ENCODE measurements around the gene SLC2A5. TPM values are rescaled to one million over a fixed set of nuclear protein-coding genes. Genes with fewer than 3 reads are reported as not detected.

SLC2A5 gene
- total and polyA plus RNA-seq, 9 of the 15 experiments (the other 6 are each of a cell fraction or from before 2014, with no cell fraction given): 0.08 TPM; not detected in 8

DNA sequence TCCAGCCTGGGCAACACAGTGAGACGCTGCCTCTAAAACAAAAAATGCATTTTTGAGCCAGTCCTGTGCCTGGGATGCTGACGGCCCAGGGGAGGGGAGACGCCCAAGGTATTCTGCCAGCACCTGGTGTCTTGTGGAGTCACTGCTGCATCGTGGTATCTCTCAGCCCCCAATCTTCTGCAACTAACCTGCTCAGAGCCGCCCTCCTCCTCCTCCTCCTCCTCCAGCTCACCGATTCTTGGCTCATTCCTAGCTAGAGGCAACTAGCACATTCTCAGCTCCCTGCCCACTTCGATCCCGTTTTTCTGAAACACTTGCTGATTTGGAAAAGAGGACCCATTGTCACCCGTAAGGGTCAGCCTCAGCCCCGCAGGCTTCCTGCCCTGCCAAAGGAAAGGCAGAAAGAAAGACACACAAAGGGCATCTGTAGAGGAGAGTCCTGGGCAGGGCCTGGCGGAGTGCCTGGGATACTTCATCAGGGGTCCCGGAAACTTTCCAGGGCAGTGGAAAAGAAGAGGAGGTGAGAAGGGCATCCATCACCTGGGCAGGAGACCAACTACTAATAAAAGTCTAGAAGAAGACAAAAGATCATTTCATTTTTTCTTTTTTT, 38.7 kb upstream of the SLC2A5 start:
- BruUV-seq (replicated peaks): no TSS peak
- Histone ChIP-seq H3K9me1 (ENCODE audit: control insufficient read depth, insufficient read depth, low read length) (no peaks in the 10 kb centered on the region), H3K36me3 (ENCODE audit: control insufficient read depth, insufficient read depth, low read length) (no peaks in the 10 kb centered on the region), H3K79me2 (ENCODE audit: control insufficient read depth, insufficient read depth, low read length) (no peaks in the 10 kb centered on the region), H3K4me3 (no peak overlapping the region), H3K4me1 (replicated peaks in 1 of 2; ENCODE audit: control insufficient read depth in 2 of 2, insufficient read depth in 2 of 2, low read length in 2 of 2) (peaks cover 0 to 4% of the 10 kb centered on the region in 2 experiments; a peak in 1 of 5 replicates), H4K20me1 (replicated peaks; ENCODE audit: control insufficient read depth, insufficient read depth, low read length) (peaks cover 29% of the 10 kb centered on the region), H3K4me2 (ENCODE audit: insufficient read depth, low read length) (no peak overlapping the region), H3K27me3 (ENCODE audit: control insufficient read depth in 2 of 2, insufficient read depth in 2 of 2, low read length in 2 of 2) (peaks cover 46 to 85% of the 10 kb centered on the region in 2 experiments), H2AFZ (ENCODE audit: low read depth, low read length) (no peak overlapping the region), H3K9ac (ENCODE audit: insufficient read depth in 1 of 2, low read depth in 2 of 2, low read length in 2 of 2) (no peak overlapping the region), H3K9me3 (replicated peaks; ENCODE audit: control insufficient read depth, insufficient read depth, low read depth, low read length) (no peaks in the 10 kb centered on the region), H3K27ac (ENCODE audit: extremely low read depth, low read depth, low read length) (no peak overlapping the region)
- ChIA-PET CTCF (ENCODE audit: low intra/inter-chr PET ratio) (interaction anchor here (0.5 kb wide), 1 partner anchor 387 kb away, joined by 3 read pairs; no protein-coding TSS in a partner anchor), POLR2A (interaction anchor here (0.7 kb wide), 1 partner anchor 167 kb away, joined by 3 read pairs; no protein-coding TSS in a partner anchor)
- WGBS (ENCODE audit: insufficient coverage, low coverage, missing lambda C conversion rate): 1% methylated on average over 12 of the region's 12 CpGs
- FAIRE-seq: no peak
- no peak for ATAC-seq
- in situ Hi-C loops (cut with MboI) (loop anchor here (5.0 kb wide), 1 partner anchor 89 kb away; no protein-coding TSS in a partner anchor), intact Hi-C loops (cut with micrococcal nuclease) (no loop called here)
- no peak for DNase-seq (ENCODE audit: extremely low read depth in 1 of 4, low spot score in 3 of 4)
- no peak for TF ChIP-seq ZNF79 (CRISPR knock-in tag; IDR thresholded peaks at IDR 0.05; ENCODE audit: low read depth)
- no peak for TF ChIP-seq HSF4 (CRISPR knock-in tag; IDR thresholded peaks at IDR 0.05; ENCODE audit: borderline replicate concordance)
- TF ChIP-seq, protein P1, sequence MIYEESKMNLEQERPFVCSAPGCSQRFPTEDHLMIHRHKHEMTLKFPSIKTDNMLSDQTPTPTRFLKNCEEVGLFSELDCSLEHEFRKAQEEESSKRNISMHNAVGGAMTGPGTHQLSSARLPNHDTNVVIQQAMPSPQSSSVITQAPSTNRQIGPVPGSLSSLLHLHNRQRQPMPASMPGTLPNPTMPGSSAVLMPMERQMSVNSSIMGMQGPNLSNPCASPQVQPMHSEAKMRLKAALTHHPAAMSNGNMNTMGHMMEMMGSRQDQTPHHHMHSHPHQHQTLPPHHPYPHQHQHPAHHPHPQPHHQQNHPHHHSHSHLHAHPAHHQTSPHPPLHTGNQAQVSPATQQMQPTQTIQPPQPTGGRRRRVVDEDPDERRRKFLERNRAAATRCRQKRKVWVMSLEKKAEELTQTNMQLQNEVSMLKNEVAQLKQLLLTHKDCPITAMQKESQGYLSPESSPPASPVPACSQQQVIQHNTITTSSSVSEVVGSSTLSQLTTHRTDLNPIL (CRISPR knock-in tag; IDR thresholded peaks at IDR 0.05): no peak
- TF ChIP-seq POU5F1 (IDR thresholded peaks at IDR 0.05; ENCODE audit: borderline replicate concordance, low read depth, low read length, partially characterized antibody): no peak
- no peak for TF ChIP-seq ZNF41 (CRISPR knock-in tag; conservative IDR thresholded peaks at IDR 0.05)
